ENCODE results near the gene PPP1CC. TPM values are rescaled to one million over a fixed set of nuclear protein-coding genes. Genes with fewer than 3 reads are reported as not detected.
A peak's percentile ranks its signal among the peaks of the same experiment; 100 is the strongest.

Gene PPP1CC
- total RNA-seq, 2 donors from 2014 or later, result 179 to 201 TPM

DNA sequence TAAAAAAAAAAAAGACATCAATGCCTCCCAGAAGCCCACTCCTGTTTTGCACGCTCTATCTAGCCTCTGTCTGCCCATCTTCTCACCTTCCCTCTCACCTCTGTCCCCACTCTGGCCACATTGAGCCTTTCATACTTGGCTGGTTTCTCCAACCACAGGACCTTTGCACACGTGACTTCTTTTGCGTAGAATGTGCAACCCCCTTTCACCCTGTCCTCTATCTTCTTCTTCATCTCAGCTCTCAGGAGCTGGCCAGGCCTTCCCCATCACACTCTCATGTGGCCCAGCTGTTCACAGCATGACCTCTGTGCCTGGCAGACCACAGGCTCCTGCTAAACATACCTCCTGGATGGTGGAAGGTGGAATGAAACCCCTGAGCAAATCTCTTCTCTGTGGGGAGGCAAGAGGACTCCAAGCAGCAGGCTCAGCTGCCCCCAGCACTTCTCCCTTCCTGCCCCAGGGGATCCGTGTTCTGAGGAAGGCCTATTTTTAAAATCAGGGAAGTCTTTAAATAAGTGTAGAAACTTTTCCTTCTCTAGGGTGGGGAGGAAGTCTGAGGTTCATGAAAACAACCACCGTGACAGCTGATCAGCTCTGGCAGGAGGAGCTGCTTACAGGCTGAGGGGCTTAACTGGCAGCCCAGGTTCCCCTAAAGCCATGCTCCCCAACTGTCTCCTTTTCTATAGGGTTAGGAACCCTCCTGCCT lies 65.3 kb downstream of the PPP1CC start:
- peak; percentile 76 for DNase-seq
- no peak for TF ChIP-seq CTCF (conservative IDR thresholded peaks at IDR 0.05)
- peak overlapping the region; percentile 8 for H3K27ac Mint-ChIP-seq
- Histone ChIP-seq H3K9ac (ENCODE audit: extremely low read depth, low read length, poor library complexity, severe bottlenecking) (no peak overlapping the region), H3K4me1 (ENCODE audit: control insufficient read depth, insufficient read depth, low read length) (no peaks in the 10 kb centered on the region), H3K27me3 (ENCODE audit: control insufficient read depth, insufficient read depth, low read length, poor library complexity, severe bottlenecking) (no peaks in the 10 kb centered on the region), H3K27ac (ENCODE audit: low read depth, low read length) (no peak overlapping the region), H3K9me3 (ENCODE audit: control insufficient read depth, low read length) (no peaks in the 10 kb centered on the region), H3K36me3 (ENCODE audit: control insufficient read depth, insufficient read depth, low read length) (no peaks in the 10 kb centered on the region), H3K4me3 (ENCODE audit: low read length) (no peak overlapping the region)
- peaks cover 10% of the 10 kb centered on the region for H3K36me3 Mint-ChIP-seq (ENCODE audit: low read depth)
- H3K4me3 Mint-ChIP-seq, result no peak overlapping the region
- H3K9me3 Mint-ChIP-seq, result no peaks in the 10 kb centered on the region
- 82 to 96% methylated on average over 3 to 5 of the region's 5 CpGs for WGBS, 2 experiments (ENCODE audit: insufficient coverage in 1 of 2, insufficient read length in 1 of 2)
- H3K4me1 Mint-ChIP-seq, result peaks cover 5% of the 10 kb centered on the region
- no peaks in the 10 kb centered on the region for H3K27me3 Mint-ChIP-seq (ENCODE audit: insufficient read depth)

GRCh38 chr12:110676171-110676570 lies 66.5 kb downstream of the PPP1CC start:
- H3K4me3 ChIP-seq (ENCODE audit: low read length), result no peak overlapping the region
- no peaks in the 10 kb centered on the region for H3K9me3 ChIP-seq (ENCODE audit: control insufficient read depth, low read length)
- no peaks in the 10 kb centered on the region for H3K9me3 Mint-ChIP-seq
- no peak for DNase-seq
- no peaks in the 10 kb centered on the region for H3K36me3 ChIP-seq (ENCODE audit: control insufficient read depth, insufficient read depth, low read length)
- no peaks in the 10 kb centered on the region for H3K27me3 ChIP-seq (ENCODE audit: control insufficient read depth, insufficient read depth, low read length, poor library complexity, severe bottlenecking)
- H3K4me1 ChIP-seq (ENCODE audit: control insufficient read depth, insufficient read depth, low read length), result no peaks in the 10 kb centered on the region
- H3K27ac Mint-ChIP-seq, result no peak overlapping the region
- H3K27ac ChIP-seq (ENCODE audit: low read depth, low read length), result no peak overlapping the region
- peaks cover 11% of the 10 kb centered on the region for H3K36me3 Mint-ChIP-seq (ENCODE audit: low read depth)
- H3K4me1 Mint-ChIP-seq, result peaks cover 5% of the 10 kb centered on the region
- 90 to 91% methylated on average over 3 to 4 of the region's 4 CpGs for WGBS, 2 experiments (ENCODE audit: insufficient coverage in 1 of 2, insufficient read length in 1 of 2)
- no peak for TF ChIP-seq CTCF (conservative IDR thresholded peaks at IDR 0.05)
- no peak overlapping the region for H3K9ac ChIP-seq (ENCODE audit: extremely low read depth, low read length, poor library complexity, severe bottlenecking)
- H3K4me3 Mint-ChIP-seq, result no peak overlapping the region
- H3K27me3 Mint-ChIP-seq (ENCODE audit: insufficient read depth), result no peaks in the 10 kb centered on the region

- Histone ChIP-seq H3K4me1 (ENCODE audit: control insufficient read depth, insufficient read depth, low read length) (no peaks in the 10 kb centered on the region), H3K9ac (ENCODE audit: extremely low read depth, low read length, poor library complexity, severe bottlenecking) (no peak overlapping the region), H3K36me3 (ENCODE audit: control insufficient read depth, insufficient read depth, low read length) (no peaks in the 10 kb centered on the region), H3K27ac (ENCODE audit: low read depth, low read length) (no peak overlapping the region), H3K27me3 (ENCODE audit: control insufficient read depth, insufficient read depth, low read length, poor library complexity, severe bottlenecking) (no peaks in the 10 kb centered on the region), H3K4me3 (ENCODE audit: low read length) (no peak overlapping the region), H3K9me3 (ENCODE audit: control insufficient read depth, low read length) (no peaks in the 10 kb centered on the region)
- Mint-ChIP-seq H3K27me3 (ENCODE audit: insufficient read depth) (no peaks in the 10 kb centered on the region), H3K27ac (no peak overlapping the region), H3K4me1 (no peaks in the 10 kb centered on the region), H3K9me3 (no peaks in the 10 kb centered on the region), H3K36me3 (ENCODE audit: low read depth) (peaks cover 10% of the 10 kb centered on the region), H3K4me3 (no peak overlapping the region)
- no peak for DNase-seq
- WGBS, 2 experiments (ENCODE audit: insufficient coverage in 1 of 2, insufficient read length in 1 of 2), result 81 to 100% methylated on average over 1 to 4 of the region's 4 CpGs
- no peak for TF ChIP-seq CTCF (conservative IDR thresholded peaks at IDR 0.05)
Observed at GRCh38 chr12:110670161-110670701, 72.5 kb downstream of the PPP1CC start.

Other genes starting within 250 kb of the PPP1CC start
- gene VPS29, start 240.8 kb downstream of the PPP1CC start, total RNA-seq, result 10 to 100 TPM; 87.7 to 89.4 TPM
- under 1 TPM; 0.29 to 0.31 TPM for gene RAD9B, start 240.6 kb downstream of the PPP1CC start, total RNA-seq
- gene PPTC7, start 159.6 kb downstream of the PPP1CC start, total RNA-seq, result 10 to 100 TPM; 15.2 TPM
- 10 to 100 TPM; 29.5 to 44.9 TPM for gene TCTN1, start 128.8 kb downstream of the PPP1CC start, total RNA-seq
- gene HVCN1, start 53.8 kb downstream of the PPP1CC start, total RNA-seq, result 1 to 10 TPM; 8.8 to 9.5 TPM
- gene CCDC63, start 104.1 kb upstream of the PPP1CC start, total RNA-seq, result 1 to 10 TPM in 1 of 2 donors, under 1 TPM in 1; 0.95 to 3.1 TPM
- under 1 TPM in 1 of 2 donors, not detected in 1; 0.89 TPM for gene MYL2, start 177.7 kb upstream of the PPP1CC start, total RNA-seq